CD4-positive, alpha-beta T cell treated with Interleukin-2 at 100 ng/mL for 4 hours (primary cell): ENCODE measurements around the gene VAPA.

Experiments
- DNase-seq: peaks from one replicate; pipeline ENCODE4 v3.0.0-alpha.2; 2020; ENCODE audit warnings: low spot score

Gene VAPA

DNA sequence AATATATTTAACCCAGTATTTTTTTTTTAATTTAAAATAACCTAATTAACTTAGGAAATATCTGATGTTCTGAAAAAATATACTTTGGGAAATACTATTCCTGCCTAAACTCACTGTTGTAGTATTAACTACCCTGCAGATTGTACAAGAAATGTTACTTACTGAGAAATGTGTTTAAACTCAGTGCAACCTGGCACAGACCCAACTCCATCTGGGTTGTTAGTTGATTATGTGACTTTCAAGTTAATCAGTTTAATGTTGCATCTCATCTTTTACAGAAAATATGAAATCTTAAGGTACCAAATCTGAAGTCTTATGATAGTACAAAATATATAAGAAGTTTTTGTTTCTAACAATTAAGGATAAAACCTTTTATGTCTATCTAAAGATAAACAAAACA is 27.3 kb downstream of the VAPA start:
- no peak for DNase-seq

DNA sequence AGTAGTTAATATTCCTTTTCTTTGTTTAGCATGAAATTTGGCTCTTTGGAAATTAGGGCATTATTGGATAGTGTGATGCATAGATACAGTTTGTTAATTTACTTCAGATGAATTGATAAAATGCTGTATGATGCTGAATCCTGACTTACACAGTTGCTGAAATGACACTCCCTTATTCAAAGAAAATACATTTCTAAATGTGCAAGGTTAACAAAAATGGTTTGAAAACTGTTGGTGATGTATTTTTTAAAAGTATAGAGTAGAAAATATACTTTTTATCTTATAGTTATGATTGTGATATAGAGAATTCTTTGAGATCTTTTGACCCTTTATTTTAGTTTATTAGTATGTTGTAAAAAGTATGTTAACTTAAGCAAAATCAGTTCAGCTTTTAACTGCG is 27.8 kb downstream of the VAPA start:
- DNase-seq: no peak

DNA sequence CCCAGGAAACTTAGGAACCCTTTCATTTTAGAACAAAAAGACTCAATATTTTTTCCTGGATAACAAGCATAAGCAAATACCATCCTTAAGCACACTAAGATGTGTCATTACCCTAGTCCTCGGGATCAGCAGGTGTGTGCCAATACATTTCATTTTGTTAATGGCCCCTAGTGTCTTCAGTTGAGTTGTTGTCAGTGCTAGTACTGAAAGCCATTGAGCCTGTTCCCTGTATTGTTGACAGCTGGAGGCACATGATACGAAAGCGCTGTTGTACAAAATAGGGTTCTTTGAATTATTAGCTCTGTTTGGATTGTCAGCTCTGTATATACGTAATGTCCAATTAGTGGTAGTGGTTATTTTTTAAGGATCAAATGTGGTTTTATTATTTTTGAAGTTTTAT is 29.5 kb downstream of the VAPA start:
- DNase-seq: no peak

DNA sequence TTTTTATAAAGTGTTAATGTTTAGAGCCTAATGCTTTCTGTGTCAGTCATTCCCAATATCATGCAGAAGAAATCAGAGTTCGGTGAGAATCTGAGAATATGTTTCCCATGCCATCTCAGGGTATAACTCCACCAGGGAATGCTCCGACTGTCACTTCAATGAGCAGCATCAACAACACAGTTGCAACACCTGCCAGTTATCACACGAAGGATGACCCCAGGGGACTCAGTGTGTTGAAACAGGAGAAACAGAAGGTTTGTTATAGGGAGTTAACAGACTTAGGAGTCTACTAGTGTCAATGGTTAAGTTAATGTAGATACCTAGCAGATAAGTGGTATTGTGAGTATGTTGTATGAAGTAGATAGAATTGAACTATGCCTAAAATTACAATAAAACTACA is 31.0 kb downstream of the VAPA start:
- no peak for DNase-seq

DNA sequence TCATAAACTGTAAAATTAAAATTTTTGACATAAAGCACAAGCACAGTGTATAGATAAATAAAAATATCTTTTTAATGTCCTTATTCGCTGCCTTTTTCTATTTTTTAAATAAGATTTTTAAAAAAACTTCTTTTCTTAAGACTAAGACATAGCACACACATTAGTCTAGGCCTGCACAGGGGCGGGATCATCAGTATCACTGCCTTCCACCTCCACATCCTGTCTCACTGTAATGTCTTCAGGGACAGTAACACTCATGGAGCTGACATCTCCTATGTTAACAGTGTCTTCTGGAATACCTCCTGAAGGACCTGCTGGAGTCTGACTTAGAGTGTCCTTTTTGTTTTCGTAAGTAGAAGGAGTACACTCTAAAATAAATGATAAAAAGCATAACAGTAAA is 33.0 kb downstream of the VAPA start:
- DNase-seq: no peak

DNA sequence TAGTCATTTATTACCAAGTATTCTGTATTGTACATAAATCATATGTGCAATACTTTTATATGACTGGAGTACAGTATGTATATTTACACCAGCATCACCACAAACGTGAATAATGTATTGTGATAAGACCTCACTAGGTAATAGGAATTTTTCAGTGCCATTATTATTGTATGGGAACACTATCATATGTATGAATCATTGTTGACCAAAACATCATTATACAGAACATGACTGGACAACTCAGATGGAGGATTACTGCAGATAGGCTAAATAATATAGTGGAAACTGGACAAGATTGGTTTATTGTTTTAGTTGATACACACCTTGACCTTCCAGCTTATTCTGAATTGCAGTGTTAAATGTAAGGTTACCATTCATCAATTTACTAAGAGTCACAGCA is 33.4 kb downstream of the VAPA start:
- no peak for DNase-seq

DNA sequence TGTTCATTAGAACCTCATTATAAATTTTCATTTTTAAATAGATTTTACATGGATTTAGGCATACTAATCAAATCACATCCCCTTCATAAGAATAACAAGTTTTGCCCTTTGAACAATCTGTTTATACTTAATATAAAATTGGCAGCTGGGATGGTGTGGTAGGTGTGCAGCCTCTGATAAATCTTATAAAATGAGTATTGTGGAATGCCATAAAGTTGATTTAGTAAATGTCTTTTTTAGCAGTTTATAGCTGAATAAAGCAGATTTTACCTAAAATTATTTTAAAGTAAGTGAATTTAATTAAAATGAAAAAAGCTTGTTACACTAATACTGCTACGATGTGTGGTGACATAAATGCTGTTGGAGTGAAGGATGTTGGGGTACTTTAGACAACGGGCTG is 35.5 kb downstream of the VAPA start:
- no peak for DNase-seq

DNA sequence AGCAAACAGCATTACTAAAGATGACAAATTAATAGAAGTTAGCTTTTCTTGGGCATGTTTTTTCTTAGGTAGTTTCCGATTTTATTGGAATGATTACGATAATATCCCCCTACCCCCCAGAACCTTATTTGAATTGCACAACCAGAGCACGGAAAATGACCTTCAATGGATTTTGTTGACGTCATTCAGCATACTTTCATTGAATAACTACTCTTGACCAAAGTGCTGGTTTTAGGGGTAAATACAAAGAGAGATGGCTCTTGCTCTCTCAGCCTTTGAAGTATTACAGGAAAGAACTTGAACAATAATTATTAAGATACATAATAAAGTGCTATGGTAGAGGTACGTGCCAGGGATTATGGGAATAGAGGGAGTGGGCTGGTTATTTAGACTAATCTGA is 36.0 kb downstream of the VAPA start:
- DNase-seq: no peak

DNA sequence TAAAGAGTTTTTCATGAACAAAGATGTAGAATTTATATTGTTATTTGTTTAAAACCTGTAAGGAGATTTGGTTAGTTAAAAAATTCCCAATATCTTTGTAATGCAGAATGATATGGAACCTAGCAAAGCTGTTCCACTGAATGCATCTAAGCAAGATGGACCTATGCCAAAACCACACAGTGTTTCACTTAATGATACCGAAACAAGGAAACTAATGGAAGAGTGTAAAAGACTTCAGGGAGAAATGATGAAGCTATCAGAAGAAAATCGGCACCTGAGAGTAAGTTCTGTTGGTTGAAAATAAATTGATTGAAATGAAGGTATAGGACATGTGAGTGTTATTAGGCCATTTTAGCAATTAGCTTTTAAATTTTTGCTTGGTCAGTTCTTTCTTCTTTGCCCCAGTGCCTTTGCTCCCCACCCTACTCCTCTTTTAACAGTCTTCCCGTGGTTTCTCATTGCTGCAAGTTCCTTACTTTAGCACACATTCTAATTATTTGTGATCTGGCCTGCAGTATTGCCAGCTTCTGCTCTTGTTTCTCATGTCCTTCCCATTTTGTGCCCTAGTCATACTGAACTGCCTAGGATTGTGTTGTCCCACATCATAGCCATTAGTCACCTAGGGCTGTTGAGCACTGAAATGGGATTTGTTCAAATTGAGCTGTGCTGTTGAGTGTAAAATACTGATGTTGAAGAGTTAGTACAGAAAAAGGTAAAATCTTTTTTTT is 36.6 kb downstream of the VAPA start:
- DNase-seq: no peak

DNA sequence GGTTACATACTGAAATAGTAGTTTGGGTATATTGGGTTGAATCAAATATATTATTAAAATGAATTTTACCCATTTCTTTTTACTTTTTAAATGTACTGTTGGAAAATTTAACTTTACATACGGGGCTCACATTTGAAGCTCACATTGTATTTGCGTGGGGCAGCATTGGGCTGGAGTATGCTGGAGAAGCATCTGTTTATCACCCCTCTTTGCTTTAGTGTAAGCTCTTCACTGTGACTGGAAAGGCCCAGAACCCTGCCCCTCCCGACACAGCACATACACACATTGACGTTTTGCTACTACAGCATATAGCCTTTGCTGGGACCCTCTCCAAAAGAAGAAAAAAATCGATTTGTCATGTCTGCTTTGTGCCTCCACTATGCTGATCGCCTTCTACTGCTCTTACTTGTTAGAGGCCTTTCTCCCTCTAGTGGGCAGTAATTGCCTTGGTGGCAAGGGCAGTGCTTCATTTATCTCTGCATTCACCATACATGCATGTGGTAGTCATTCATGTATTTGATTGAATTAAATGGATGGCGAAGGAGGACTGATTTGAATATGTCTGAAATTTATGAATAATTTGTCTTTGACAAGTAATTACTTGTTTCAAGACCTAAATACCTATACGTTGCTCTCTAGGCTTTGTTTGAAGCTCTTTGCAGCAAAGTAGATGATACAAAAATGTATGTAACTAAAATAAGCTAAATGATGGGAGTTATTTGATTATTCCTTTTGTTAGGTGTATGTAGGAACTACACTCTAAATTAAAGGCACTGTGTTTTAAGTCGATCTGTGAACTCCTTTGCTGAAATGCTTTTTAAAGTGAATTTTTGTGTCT is 37.4 kb downstream of the VAPA start:
- DNase-seq: peak; percentile 16

DNA sequence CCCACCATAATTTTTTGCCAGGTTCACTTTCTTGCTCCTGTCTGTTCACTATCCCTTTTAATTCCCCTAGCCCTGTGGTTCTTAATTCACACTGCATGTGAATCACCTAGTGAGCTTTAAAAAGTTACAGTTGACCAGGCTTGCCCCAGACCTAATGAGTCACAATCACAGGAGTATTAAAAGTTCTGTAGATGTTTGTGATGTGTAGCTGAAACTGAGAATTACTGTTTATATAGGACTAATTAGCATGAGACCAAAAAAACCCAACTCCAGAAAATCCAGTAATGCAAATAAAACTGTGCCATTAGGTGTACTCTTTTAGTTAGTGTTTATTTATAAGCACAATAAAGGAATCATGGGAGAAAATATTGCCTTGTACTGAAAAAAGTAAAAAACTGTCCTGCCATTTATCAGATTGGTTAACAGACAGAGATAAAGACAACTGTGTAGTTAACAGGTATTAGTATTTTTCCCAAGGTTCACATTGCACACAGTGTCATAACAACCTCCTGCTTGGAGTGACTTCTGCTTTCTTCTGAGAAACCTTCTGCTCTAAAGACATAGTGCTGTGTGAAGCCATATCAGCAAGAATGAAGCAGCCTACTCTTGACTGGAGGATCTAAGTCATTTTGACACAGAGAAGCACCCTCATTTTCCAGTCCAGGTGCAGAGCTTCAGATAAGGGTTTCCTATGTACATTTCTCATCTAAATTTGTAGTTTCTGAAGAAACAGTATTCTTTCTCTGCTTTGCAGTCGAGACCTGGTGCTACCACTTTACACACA is 39.0 kb downstream of the VAPA start:
- DNase-seq: no peak

DNA sequence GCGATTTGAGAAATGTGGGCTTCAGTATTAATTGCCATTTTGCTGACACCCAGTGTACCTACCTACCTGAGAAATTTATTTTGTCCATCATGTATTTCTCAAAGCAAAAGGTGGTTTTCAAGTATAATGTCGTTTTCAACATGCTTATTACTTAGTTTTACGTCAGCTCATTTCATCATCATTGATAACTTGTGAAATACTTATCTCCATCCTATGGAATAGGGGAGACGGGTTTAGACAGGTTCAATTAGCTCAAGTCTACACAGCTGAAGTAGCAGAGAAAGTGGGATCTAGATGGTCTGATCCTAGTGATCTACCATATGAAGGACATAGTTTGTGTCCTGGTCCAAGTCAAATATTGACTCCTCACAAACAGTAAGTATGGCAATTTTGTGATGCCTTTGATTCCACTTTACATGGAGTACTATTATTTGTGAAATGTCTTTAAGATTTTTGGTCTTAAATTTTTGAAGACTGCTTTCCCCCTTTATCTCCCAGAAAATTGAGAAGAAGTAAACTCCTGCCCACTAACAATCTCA is 45.1 kb downstream of the VAPA start:
- no peak for DNase-seq

DNA sequence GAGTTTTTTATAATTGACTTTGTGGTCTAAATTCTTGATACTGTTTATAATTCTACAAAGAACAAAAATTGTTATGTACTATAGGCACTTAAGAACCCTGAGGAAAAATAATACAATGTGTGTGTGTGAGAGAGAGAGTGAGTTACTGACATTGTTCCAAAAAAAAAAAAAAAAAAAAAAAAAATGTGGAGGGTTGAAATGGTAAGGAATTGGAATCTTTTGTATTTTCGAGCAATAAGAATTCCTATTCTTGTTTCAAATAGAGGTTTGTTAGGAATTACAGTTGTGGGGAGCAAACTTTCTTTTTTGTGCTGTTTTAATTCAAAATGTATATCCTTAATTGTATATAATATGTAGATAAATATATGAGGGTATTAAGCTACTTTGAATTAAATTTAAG is 45.7 kb downstream of the VAPA start:
- no peak for DNase-seq

DNA sequence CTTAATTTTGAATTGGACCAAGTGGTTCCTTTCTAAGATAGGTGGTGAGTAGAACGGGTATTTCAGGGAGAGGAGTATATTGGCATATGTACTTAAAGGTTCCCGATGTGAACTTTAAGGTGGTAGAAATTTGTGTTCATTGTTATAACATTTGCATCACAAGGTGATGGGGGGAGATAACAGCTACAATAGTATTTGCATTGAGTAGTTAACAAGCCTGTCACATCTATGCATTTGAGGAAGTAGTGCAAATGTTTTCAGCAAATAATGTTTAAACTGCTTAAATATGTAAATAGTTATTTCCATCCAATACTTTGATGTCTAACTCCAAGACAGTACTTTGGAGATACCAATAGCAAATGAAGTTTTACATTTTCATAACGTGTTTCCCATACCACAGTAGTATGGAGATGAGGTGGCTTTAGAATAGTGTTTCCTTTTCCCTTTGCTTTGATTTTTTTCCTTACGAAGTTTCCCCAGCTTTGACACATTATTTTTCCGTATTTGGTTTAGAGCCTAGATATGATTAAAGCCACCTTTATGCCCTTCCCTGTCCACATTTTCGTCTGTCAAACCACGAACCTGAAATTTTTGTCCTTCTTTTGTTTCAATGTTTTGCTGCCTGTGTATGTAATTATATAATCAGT is 46.6 kb downstream of the VAPA start:
- no peak for DNase-seq

DNA sequence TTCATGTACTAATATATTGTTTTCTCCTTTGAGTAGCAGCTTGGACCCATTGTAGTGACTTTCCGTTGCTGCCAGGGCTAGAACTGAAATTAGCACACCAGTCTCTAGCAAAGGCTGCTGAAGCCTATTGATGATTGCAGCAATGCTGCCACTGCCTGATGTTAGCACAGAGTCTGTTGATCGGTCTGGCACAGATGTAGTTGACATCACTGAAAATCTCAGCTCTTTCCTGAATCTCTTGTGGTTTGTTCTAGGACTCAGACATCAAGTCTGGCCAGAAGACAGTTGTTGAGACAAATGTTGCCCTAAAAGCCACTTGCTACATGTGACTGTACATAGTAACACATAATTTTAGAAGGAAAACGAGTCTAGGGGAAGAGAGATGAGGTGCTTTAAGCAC is 47.2 kb downstream of the VAPA start:
- no peak for DNase-seq

DNA sequence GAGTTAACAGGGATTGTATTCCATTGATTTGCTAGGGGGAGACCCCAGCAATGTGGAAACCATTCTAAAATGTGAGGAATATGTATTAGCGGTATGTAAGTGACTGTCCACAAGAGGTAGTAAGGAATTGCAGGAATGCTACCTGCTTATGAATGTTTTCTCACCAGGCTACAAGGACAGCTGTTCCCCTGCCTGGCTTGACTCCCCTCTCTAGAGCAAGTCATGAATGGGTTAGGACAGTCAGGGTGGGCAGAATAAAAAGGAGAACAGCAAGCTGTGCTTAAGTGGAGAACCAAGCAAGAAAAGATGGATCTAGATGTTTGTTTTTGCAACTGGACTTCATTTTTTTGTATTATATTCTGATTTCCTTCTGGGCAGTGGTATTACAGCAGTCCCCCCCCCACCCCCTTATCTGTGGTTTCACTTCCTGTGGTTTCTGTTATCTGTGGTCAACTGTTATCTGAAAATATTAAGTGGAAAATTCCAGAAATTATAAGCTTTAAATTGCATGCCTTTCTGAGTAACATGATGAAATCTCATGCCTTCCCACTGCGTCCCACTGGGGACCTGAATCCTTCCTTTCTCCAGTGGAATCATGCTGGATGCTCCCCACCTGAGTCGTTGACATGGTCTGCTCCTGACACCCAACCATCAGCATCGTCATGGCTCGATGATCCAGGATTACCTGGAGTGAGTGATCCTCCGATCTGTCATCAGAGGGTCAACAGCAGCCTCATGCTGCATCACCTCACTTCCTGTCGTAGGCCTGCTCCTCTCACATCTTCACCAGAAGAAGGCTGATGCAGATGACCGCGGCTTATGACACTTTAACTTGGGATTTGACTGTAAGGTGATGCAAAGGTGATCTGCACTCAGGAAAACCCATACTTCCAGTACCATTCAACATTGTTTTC is 52.2 kb downstream of the VAPA start:
- no peak for DNase-seq

DNA sequence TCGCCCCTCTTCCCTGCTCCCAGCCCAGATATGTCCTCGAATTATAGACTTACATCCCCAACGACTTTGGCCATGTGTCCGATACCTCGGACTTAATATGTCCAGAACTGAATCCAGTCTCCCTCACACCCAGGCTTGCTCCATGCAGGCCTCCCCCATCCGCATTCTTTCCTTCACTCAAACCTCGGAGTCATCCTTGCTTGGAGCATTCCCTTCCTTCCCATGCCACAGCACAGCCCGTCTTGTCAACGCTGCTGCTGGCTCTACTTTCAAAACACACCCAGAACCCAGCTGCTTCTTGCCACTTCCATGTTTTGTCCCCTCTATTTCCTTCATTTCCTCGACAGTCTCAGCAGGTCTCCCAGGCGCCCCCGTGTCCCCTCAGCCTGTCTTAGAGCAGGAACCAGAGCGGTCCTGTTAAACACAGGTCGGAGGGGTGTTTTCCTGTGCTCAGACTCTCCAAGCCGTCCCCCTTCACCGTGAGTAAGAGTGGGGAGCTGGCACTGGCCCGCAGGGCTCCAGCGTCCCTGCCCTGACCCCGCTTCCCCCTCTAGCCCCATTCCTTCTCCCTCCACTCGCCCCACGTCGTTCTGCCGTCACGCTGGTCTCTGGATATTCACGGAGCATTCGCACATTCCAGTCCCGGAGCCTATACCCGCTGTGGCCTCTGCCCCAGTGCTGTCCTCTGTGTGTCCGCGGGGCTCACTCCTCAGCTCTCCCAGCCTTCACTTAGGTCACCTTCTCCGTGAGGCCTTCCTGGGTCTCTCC is 54.4 kb downstream of the VAPA start:
- DNase-seq: no peak

DNA sequence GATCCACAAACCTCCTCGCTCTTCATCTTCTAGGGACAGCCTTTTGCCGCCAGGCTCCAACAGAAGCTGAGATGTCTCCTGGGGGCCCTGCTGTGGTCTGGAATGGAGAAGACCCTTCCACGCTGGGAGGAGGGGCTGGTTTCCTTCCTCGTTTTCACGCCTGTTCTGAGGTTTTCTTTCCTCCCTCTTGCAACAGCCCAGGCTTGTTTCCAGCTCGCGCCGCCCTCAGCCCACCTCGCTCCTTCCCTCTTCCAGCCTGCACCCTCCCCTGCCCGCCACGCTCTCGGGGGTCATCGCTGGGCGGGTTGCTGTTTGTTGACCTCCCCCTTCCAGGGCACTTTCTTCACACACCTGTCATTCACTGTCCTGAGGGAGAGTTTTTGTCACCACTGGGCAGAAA is 55.4 kb downstream of the VAPA start:
- DNase-seq: no peak

DNA sequence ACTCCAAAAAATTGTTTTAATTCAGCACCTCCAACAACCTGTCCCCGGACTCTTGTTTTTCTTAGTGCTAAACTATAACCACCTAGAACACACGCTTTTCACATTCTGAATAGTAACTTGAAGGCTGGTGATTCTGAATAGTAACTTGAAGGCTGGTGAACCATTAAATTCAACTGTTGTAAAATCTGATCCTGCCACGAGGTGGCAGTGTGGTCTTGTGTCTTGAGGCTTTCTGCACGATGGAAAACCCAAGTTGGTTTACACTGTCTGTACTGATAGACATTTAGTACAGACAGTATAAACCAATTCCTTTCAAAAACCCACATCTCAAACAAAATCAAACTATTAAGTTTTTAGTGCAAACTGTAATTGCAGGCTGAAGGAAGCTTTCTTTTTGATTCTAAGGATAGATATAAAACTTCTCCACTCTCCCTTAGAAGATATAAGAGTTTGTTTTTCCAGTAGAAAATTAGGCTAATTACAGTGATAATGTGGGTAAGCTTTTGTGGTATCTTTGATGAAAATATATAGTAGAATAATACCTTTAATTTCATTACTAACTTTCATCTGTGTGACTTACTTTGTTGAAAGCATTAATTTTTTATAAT is 57.6 kb downstream of the VAPA start:
- DNase-seq: peak; percentile 77

DNA sequence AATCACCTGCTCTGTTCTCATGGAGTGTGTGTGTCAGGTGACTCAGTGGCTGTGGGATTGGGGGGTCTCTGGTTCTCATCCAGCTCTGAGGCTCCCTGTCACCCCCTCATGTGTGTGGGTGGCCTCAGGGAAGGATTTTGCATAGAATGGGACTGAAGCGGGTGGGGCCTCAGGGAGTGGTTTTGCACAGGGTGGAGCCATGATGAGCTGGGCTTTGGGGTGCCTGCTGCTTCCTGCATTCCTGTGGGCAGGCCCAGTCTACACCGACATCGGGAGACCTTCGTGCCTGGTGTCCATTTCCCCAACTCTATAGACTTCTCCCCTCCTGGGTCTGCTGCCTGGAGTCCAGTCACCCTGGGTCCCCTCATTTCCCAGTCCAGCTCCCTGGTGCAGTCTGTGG is 59.7 kb downstream of the VAPA start:
- DNase-seq: no peak
